Mucosa of descending colon (tissue), 3 donors: Measurements from ENCODE around the gene ATP9B. TPM values are rescaled to one million over a fixed set of nuclear protein-coding genes. Genes with fewer than 3 reads are reported as not detected.

Source experiments
- ATAC-seq: fragments of 200-7000 bp; cut with Tn5 transposase; one replicate; pipeline ENCODE4 v1.9.1; 2020; ENCODE audit warnings: mild to moderate bottlenecking, moderate library complexity
- DNase-seq, 3 donors: peaks; one replicate each; pipeline ENCODE4 v3.0.0-alpha.2; 2020
- H3K36me3 ChIP-seq: fragments of 200-600 bp; one replicate; pipeline ENCODE4 v1.8.0; 2021; ENCODE audit warnings: low read depth, mild to moderate bottlenecking
- H3K4me1 ChIP-seq: fragments of 200-600 bp; one replicate; pipeline ENCODE4 v1.8.0; 2021; ENCODE audit warnings: low read depth, mild to moderate bottlenecking
- H3K4me3 ChIP-seq: fragments of 200-600 bp; one replicate; pipeline ENCODE4 v1.8.0; 2021; ENCODE audit warnings: mild to moderate bottlenecking
- H3K9me3 ChIP-seq: fragments of 200-600 bp; one replicate; pipeline ENCODE4 v1.8.0; 2021; ENCODE audit warnings: mild to moderate bottlenecking
- intact Hi-C, 2 donors: fragments of 100-400 bp; cut with DNase I in 1 of 2; cut with micrococcal nuclease in 1 of 2; formaldehyde crosslinking; loops; one replicate each; pipeline versions ENCODE4 v1.11.0 to v1.11.1; 2022; cut with DNase I, micrococcal nuclease
- total RNA-seq, 3 donors: library from RNA; stranded (reverse); fragmentation: NEBNext Ultra II Directional in 2 of 3; extraction: Animal tissue kit (Norgen Biotek cat#: 25700) in 2 of 3; gene quantifications; one replicate each; pipeline versions ENCODE4 v1.2.1 to v1.2.4, GENCODE V29; 2021 to 2023
- TF ChIP-seq, protein P1 (sequence below): fragments of 200-600 bp; IDR thresholded peaks from one replicate; pipeline ENCODE4 v1.8.0; 2022; ENCODE audit warnings: antibody characterized with exemption, mild to moderate bottlenecking
- donor health status: DM: no; HTN: no; CAD: no; lungs with moderate emphysema.
- donor health status: DM: no; HTN: no; CAD: no.
- donor health status: DM: no; HTN: yes; CAD: no.

ATP9B gene
- total RNA-seq, 3 donors from 2014 or later: 25.8 to 37.1 (median 34.1) TPM

- H3K9me3 ChIP-seq: no peaks in the 10 kb centered on the region
- no peaks in the 10 kb centered on the region for H3K36me3 ChIP-seq
- intact Hi-C loops: no loop called here
- H3K4me1 ChIP-seq: no peaks in the 10 kb centered on the region
- H3K4me3 ChIP-seq: no peak overlapping the region
- ATAC-seq (no peak), DNase-seq (no peak)
- TF ChIP-seq, protein P1, sequence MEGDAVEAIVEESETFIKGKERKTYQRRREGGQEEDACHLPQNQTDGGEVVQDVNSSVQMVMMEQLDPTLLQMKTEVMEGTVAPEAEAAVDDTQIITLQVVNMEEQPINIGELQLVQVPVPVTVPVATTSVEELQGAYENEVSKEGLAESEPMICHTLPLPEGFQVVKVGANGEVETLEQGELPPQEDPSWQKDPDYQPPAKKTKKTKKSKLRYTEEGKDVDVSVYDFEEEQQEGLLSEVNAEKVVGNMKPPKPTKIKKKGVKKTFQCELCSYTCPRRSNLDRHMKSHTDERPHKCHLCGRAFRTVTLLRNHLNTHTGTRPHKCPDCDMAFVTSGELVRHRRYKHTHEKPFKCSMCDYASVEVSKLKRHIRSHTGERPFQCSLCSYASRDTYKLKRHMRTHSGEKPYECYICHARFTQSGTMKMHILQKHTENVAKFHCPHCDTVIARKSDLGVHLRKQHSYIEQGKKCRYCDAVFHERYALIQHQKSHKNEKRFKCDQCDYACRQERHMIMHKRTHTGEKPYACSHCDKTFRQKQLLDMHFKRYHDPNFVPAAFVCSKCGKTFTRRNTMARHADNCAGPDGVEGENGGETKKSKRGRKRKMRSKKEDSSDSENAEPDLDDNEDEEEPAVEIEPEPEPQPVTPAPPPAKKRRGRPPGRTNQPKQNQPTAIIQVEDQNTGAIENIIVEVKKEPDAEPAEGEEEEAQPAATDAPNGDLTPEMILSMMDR: no peak
Measured at GRCh38 chr18:79107886-79108285, 38.7 kb downstream of the ATP9B start.

- ATAC-seq: no peak
- TF ChIP-seq, protein P1: no peak
- H3K36me3 ChIP-seq: no peaks in the 10 kb centered on the region
- DNase-seq: no peak
- H3K4me1 ChIP-seq: no peaks in the 10 kb centered on the region
- intact Hi-C loops: no loop called here
- no peak overlapping the region for H3K4me3 ChIP-seq
- no peaks in the 10 kb centered on the region for H3K9me3 ChIP-seq
Measured at GRCh38 chr18:79108549-79109215, 39.5 kb downstream of the ATP9B start.

DNA sequence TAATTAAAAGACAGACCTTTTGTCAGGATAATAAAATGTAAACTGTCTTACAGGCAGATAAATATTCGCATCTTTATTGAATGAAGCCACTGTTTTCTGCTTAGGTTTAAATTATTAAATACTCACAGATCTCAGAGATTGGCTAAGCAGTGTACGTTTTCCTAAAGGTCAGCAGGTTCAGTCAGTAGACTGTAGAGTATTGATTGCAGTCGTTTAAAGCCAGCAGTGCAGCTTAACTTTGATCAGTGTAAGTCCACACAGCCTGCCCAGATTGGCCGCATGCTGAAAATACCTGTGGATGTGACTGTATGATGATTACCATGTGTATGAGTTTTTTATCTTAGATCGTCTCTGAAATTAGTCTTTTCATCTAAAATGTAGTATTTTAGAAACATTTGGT is 42.3 kb downstream of the ATP9B start:
- H3K36me3 ChIP-seq: no peaks in the 10 kb centered on the region
- TF ChIP-seq, protein P1: no peak
- H3K9me3 ChIP-seq: no peaks in the 10 kb centered on the region
- no peak overlapping the region for H3K4me3 ChIP-seq
- no peaks in the 10 kb centered on the region for H3K4me1 ChIP-seq
- intact Hi-C loops: no loop called here
- ATAC-seq (no peak), DNase-seq (no peak)

DNA sequence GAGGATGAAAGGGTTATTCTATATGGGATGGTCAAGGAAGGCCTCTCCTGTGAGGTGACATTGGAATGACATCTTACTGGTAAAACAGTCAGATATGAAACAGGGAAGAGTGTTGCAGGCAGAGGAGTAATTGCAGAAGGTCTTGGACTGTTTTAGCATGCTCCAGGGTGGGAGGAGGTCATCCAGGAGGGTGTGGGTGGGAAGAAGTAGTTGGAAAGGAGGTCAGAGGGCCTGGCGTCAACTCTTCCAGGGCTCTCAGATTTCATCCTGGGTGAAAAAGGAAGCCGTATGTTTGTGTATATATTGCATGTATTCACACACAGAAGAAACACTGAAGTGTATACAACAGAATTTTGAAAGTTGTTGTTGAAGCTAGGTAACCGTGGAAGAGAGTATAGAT is 48.2 kb downstream of the ATP9B start:
- H3K4me3 ChIP-seq: no peak overlapping the region
- TF ChIP-seq, protein P1: no peak
- H3K36me3 ChIP-seq: no peaks in the 10 kb centered on the region
- intact Hi-C loops: no loop called here
- no peaks in the 10 kb centered on the region for H3K4me1 ChIP-seq
- DNase-seq: no peak
- H3K9me3 ChIP-seq: no peaks in the 10 kb centered on the region
- no peak for ATAC-seq

- H3K9me3 ChIP-seq: no peaks in the 10 kb centered on the region
- TF ChIP-seq, protein P1: no peak
- H3K36me3 ChIP-seq: no peaks in the 10 kb centered on the region
- H3K4me1 ChIP-seq: no peaks in the 10 kb centered on the region
- intact Hi-C loops: no loop called here
- H3K4me3 ChIP-seq: no peak overlapping the region
- DNase-seq (no peak), ATAC-seq (no peak)
Measured at GRCh38 chr18:79117788-79118187, 48.6 kb downstream of the ATP9B start.

DNA sequence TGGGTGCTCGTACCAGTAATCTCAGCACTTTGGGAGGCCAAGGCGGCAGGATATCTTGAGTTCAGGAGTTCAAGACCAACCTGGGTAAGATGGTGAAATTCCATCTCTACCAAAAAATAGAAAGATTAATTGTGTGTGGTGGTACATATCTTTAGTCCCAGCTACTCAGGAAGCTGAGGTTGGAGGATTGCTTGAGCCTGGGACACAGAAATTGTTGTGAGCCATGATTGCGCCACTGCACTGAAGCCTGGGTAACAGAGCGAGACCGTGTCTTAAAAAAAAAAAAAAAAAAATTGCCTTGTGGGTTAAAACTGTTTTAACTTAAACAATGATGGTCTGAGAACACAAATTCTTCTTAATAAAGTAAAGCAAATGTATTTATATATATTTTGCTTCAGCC is 49.6 kb downstream of the ATP9B start:
- no peak for ATAC-seq
- no peaks in the 10 kb centered on the region for H3K36me3 ChIP-seq

More for the DNA sequence above, 49.6 kb downstream of the ATP9B start:
- intact Hi-C loops: no loop called here
- H3K4me3 ChIP-seq: no peak overlapping the region
- no peak for DNase-seq
- no peaks in the 10 kb centered on the region for H3K9me3 ChIP-seq
- TF ChIP-seq, protein P1: no peak
- H3K4me1 ChIP-seq: no peaks in the 10 kb centered on the region
